T-cell (primary cell): ENCODE data around the gene ANO4. TPM values are rescaled to one million over a fixed set of nuclear protein-coding genes. Genes with fewer than 3 reads are reported as not detected.

Experiments
- ATAC-seq, 4 experiments: fragments of 200-7000 bp in 3 of 4; fragments of 150-1000 bp in 1 of 4; cut with Tn5 transposase; replicated peaks in 1 of 4; 1 replicate in 3 of 4; 2 replicates in 1 of 4; pipeline ENCODE4 v1.10.0; 2021; ENCODE audit warnings: moderate library complexity in 3 of 4, mild to moderate bottlenecking in 2 of 4, moderate number of reproducible peaks in 1 of 4
- CTCF ChIA-PET, 2 donors: fragments of 300-600 bp; sonication (Branson Sonifier 250); formaldehyde crosslinking; loops; one replicate each; lab custom pipeline; 2022; ENCODE audit warnings: antibody characterized with exemption in 2 of 2; lab: Charles Lee
- POLR2A ChIA-PET, 2 donors: fragments of 300-600 bp; sonication (Branson Sonifier 250); formaldehyde crosslinking; loops; one replicate each; lab custom pipeline; 2022; ENCODE audit warnings: antibody characterized with exemption in 2 of 2; lab: Charles Lee
- DNase-seq, 35 experiments: peaks; one replicate each; pipeline versions ENCODE4 v3.0.0 to v3.0.0-alpha.2; 2013 to 2023
- H3K27ac ChIP-seq: one replicate; pipeline ENCODE4 v1.5.1; 2013; ENCODE audit warnings: low read length
- H3K27me3 ChIP-seq, 2 experiments: replicated peaks in 1 of 2; 1 replicate in 1 of 2; 2 replicates in 1 of 2; pipeline versions ENCODE4 v1.6.1 to v1.7.0; 2013; ENCODE audit warnings: low read length in 1 of 2, mixed read lengths in 1 of 2; ENCODE audit not compliant: control insufficient read depth in 2 of 2, insufficient read depth in 2 of 2; ENCODE audit errors: extremely low read depth in 1 of 2
- H3K36me3 ChIP-seq, 2 donors: 1 replicate in 1 of 2; 2 replicates in 1 of 2; pipeline versions ENCODE4 v1.6.1 to v1.7.0; 2013; ENCODE audit warnings: low read length in 1 of 2; ENCODE audit not compliant: control insufficient read depth in 2 of 2, insufficient read depth in 1 of 2; ENCODE audit errors: extremely low read depth in 1 of 2
- H3K4me1 ChIP-seq, 2 experiments: 1 replicate in 1 of 2; 2 replicates in 1 of 2; pipeline versions ENCODE4 v1.6.1 to v1.7.0; 2013; ENCODE audit warnings: low read length in 2 of 2, mixed read lengths in 1 of 2; ENCODE audit not compliant: insufficient read depth in 2 of 2, control insufficient read depth in 1 of 2; ENCODE audit errors: extremely low read depth in 1 of 2
- H3K4me3 ChIP-seq, 2 donors: 1 replicate in 1 of 2; 2 replicates in 1 of 2; pipeline versions ENCODE4 v1.5.1 to v1.7.0; 2013; ENCODE audit warnings: mild to moderate bottlenecking in 2 of 2, low read length in 1 of 2, moderate library complexity in 1 of 2; ENCODE audit not compliant: control insufficient read depth in 1 of 2; ENCODE audit errors: extremely low read depth in 1 of 2
- H3K9me3 ChIP-seq: 2 replicates; pipeline ENCODE4 v1.7.0; 2013
- H3K27ac Mint-ChIP-seq, 2 donors: one replicate each; pipeline ENCODE4 v1.8.0; 2020 to 2021; ENCODE audit warnings: mild to moderate bottlenecking in 2 of 2, mixed read lengths in 2 of 2
- H3K27me3 Mint-ChIP-seq, 2 donors: one replicate each; pipeline ENCODE4 v1.8.0; 2021 to 2022; ENCODE audit warnings: mixed read lengths in 2 of 2
- H3K36me3 Mint-ChIP-seq: one replicate; pipeline ENCODE4 v1.8.0; 2021; ENCODE audit warnings: mixed read lengths
- H3K4me1 Mint-ChIP-seq, 3 donors: one replicate each; pipeline ENCODE4 v1.8.0; 2020 to 2022; ENCODE audit warnings: mixed read lengths in 3 of 3, mild to moderate bottlenecking in 1 of 3
- H3K4me3 Mint-ChIP-seq, 3 donors: one replicate each; pipeline ENCODE4 v1.8.0; 2020 to 2022; ENCODE audit warnings: mild to moderate bottlenecking in 3 of 3, mixed read lengths in 3 of 3, moderate library complexity in 3 of 3
- H3K9me3 Mint-ChIP-seq, 3 donors: one replicate each; pipeline ENCODE4 v1.8.0; 2020 to 2022; ENCODE audit warnings: mixed read lengths in 3 of 3
- WGBS: methylation state at CpG from one replicate; pipeline ENCODE4 v1.1.5; 2013; ENCODE audit warnings: missing lambda C conversion rate; ENCODE audit not compliant: insufficient coverage; 5-methylcytosine and 5-hydroxymethylcytosine counted together
- total RNA-seq, 35 experiments: library from RNA in 6 of 35; stranded (reverse) in 6 of 35; fragments of 120-200 nt in 1 of 35; gene quantifications; one replicate each; pipeline versions ENCODE4 v1.2.1 to v1.2.4 and lab custom pipeline; 2013 to 2026

ANO4 gene
- total RNA-seq, 5 donors from 2014 or later (not counting 1 experiment from before 2014, with no cell fraction given) = 0.26 TPM; not detected in 4

- Mint-ChIP-seq H3K4me1 (no peaks in the 10 kb centered on the region), H3K36me3 (no peaks in the 10 kb centered on the region), H3K4me3 (no peak overlapping the region), H3K27ac (no peak overlapping the region), H3K27me3 (no peaks in the 10 kb centered on the region), H3K9me3 (peaks cover 2 to 16% (median 5%) of the 10 kb centered on the region in 3 donors)
- WGBS = 79% methylated on average over 5 of the region's 5 CpGs
- Histone ChIP-seq H3K36me3 (no peaks in the 10 kb centered on the region), H3K27me3 (no peaks in the 10 kb centered on the region), H3K9me3 (no peaks in the 10 kb centered on the region), H3K4me1 (no peaks in the 10 kb centered on the region), H3K27ac (no peak overlapping the region), H3K4me3 (no peak overlapping the region)
- no peak for DNase-seq
- no peak for ATAC-seq
- CTCF ChIA-PET = no interaction called here
- POLR2A ChIA-PET = no interaction called here
These were observed 102.7 kb downstream of the ANO4 start for GRCh38 chr12:100897240-100897639.

- DNase-seq = no peak
These were observed 104.7 kb downstream of the ANO4 start for GRCh38 chr12:100899301-100899700.

GRCh38 chr12:100900808-100901207, 106.2 kb downstream of the ANO4 start:
- Mint-ChIP-seq H3K36me3 (no peaks in the 10 kb centered on the region), H3K4me1 (no peaks in the 10 kb centered on the region), H3K27ac (no peak overlapping the region), H3K27me3 (no peaks in the 10 kb centered on the region), H3K4me3 (no peak overlapping the region), H3K9me3 (peaks cover 0 to 21% (median 5%) of the 10 kb centered on the region in 3 donors)
- no peaks in the 10 kb centered on the region for H3K27me3 ChIP-seq
- ChIA-PET POLR2A (no interaction called here), CTCF (no interaction called here)
- no peak for DNase-seq
- no peak overlapping the region for H3K27ac ChIP-seq
- H3K36me3 ChIP-seq = no peaks in the 10 kb centered on the region
- no peaks in the 10 kb centered on the region for H3K9me3 ChIP-seq
- no peaks in the 10 kb centered on the region for H3K4me1 ChIP-seq
- H3K4me3 ChIP-seq = no peak overlapping the region
- no CpG with 5 or more reads among the region's 2 CpGs for WGBS
- ATAC-seq = no peak

More at GRCh38 chr12:100899301-100899700, 104.7 kb downstream of the ANO4 start:
- peaks cover 2 to 23% (median 5%) of the 10 kb centered on the region in 3 donors for H3K9me3 Mint-ChIP-seq
- Histone ChIP-seq H3K27ac (no peak overlapping the region), H3K36me3 (no peaks in the 10 kb centered on the region), H3K27me3 (no peaks in the 10 kb centered on the region), H3K4me3 (no peak overlapping the region), H3K4me1 (no peaks in the 10 kb centered on the region), H3K9me3 (no peaks in the 10 kb centered on the region)
- WGBS = 90% methylated on average over 2 of the region's 3 CpGs
- H3K4me1 Mint-ChIP-seq = no peaks in the 10 kb centered on the region
- POLR2A ChIA-PET = no interaction called here
- CTCF ChIA-PET = no interaction called here
- no peaks in the 10 kb centered on the region for H3K27me3 Mint-ChIP-seq
- no peak overlapping the region for H3K27ac Mint-ChIP-seq
- H3K36me3 Mint-ChIP-seq = no peaks in the 10 kb centered on the region
- no peak overlapping the region for H3K4me3 Mint-ChIP-seq
- no peak for ATAC-seq

GRCh38 chr12:100901266-100901665, 106.7 kb downstream of the ANO4 start:
- Histone ChIP-seq H3K4me1 (no peaks in the 10 kb centered on the region), H3K27ac (no peak overlapping the region), H3K36me3 (no peaks in the 10 kb centered on the region), H3K9me3 (no peaks in the 10 kb centered on the region), H3K4me3 (no peak overlapping the region), H3K27me3 (no peaks in the 10 kb centered on the region)
- Mint-ChIP-seq H3K4me3 (no peak overlapping the region), H3K4me1 (no peaks in the 10 kb centered on the region), H3K27ac (no peak overlapping the region), H3K9me3 (peaks cover 0 to 17% (median 5%) of the 10 kb centered on the region in 3 donors), H3K36me3 (no peaks in the 10 kb centered on the region), H3K27me3 (no peaks in the 10 kb centered on the region)
- ChIA-PET CTCF (no interaction called here), POLR2A (no interaction called here)
- ATAC-seq (no peak), DNase-seq (no peak)
- WGBS = 88% methylated on average over 1 of the region's 1 CpG

- no peaks in the 10 kb centered on the region for H3K27me3 ChIP-seq
- CTCF ChIA-PET = no interaction called here
These were observed 109.7 kb downstream of the ANO4 start for GRCh38 chr12:100904270-100904669.

GRCh38 chr12:100908501-100908900, 113.9 kb downstream of the ANO4 start:
- Mint-ChIP-seq H3K27ac (no peak overlapping the region), H3K36me3 (no peaks in the 10 kb centered on the region), H3K27me3 (no peaks in the 10 kb centered on the region), H3K4me1 (no peaks in the 10 kb centered on the region), H3K9me3 (no peaks in the 10 kb centered on the region), H3K4me3 (no peak overlapping the region)
- Histone ChIP-seq H3K36me3 (no peaks in the 10 kb centered on the region), H3K4me1 (no peaks in the 10 kb centered on the region), H3K27me3 (no peaks in the 10 kb centered on the region), H3K27ac (no peak overlapping the region), H3K9me3 (no peaks in the 10 kb centered on the region), H3K4me3 (no peak overlapping the region)
- DNase-seq (no peak), ATAC-seq (no peak)
- ChIA-PET POLR2A (no interaction called here), CTCF (no interaction called here)
- WGBS = no CpG with 5 or more reads among the region's 2 CpGs

More at GRCh38 chr12:100904270-100904669, 109.7 kb downstream of the ANO4 start:
- H3K36me3 Mint-ChIP-seq = no peaks in the 10 kb centered on the region
- POLR2A ChIA-PET = no interaction called here
- no peak overlapping the region for H3K27ac Mint-ChIP-seq
- H3K9me3 ChIP-seq = no peaks in the 10 kb centered on the region
- H3K27me3 Mint-ChIP-seq = no peaks in the 10 kb centered on the region
- WGBS = 65% methylated on average over 2 of the region's 3 CpGs
- H3K27ac ChIP-seq = no peak overlapping the region
- ATAC-seq (no peak), DNase-seq (no peak)
- no peak overlapping the region for H3K4me3 Mint-ChIP-seq
- H3K4me1 ChIP-seq = no peaks in the 10 kb centered on the region
- peaks cover 0 to 7% (median 0%) of the 10 kb centered on the region in 3 donors for H3K9me3 Mint-ChIP-seq
- H3K4me1 Mint-ChIP-seq = no peaks in the 10 kb centered on the region
- no peak overlapping the region for H3K4me3 ChIP-seq
- no peaks in the 10 kb centered on the region for H3K36me3 ChIP-seq
